Suppressor macrophage treated with lipopolysaccharide for 4 hours (primary cell): ENCODE data around the gene PLPP4.

Experiments
- DNase-seq: peaks from one replicate; pipeline ENCODE4 v3.0.0-alpha.2; 2020

PLPP4 gene

DNA sequence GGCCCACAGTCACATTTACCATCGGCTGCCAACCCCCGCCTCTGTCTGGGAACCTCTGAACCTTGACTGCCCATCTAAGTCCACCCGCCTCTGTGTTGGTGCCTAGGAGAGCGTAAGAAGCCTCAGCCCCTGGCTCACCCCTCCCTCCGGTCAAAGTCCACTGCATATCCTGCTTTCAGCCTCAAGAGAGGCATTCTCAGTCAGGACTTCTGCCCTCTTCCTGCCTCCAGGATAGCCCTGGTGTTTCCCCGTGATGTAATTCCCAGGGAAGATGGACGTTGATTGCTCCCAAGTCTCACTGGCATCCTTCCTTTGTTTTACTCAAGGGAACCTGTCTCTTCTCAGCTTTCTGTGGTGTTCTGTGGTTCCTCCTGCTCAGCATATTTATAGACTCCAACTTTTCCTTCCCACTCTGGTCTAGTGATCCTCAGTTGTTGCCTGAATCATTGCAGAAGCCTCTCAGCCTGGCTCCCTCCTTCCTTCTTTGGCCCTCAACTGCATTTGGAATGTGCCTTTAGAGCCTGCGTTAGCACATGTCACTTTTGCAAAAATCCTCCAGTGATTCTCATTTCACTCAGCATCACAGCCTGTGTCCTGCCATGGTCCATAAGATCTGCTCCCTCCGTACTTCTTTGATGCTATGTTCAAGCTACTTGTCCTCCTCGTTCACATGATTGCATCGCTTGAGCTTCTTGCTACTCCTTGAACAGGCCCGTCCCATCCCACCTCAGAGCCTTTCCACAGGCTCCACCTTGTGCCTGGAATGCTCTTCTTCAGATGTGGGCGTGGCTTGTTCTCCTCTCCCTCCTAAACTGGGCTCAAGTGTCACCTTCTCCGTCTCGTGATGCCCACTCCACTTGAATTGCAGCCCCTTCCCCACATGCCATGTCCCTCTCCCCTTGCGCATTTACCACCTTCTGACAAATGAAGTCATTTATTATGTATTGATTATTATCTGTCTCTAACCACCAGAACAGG, 124.2 kb downstream of the PLPP4 start:
- no peak for DNase-seq

DNA sequence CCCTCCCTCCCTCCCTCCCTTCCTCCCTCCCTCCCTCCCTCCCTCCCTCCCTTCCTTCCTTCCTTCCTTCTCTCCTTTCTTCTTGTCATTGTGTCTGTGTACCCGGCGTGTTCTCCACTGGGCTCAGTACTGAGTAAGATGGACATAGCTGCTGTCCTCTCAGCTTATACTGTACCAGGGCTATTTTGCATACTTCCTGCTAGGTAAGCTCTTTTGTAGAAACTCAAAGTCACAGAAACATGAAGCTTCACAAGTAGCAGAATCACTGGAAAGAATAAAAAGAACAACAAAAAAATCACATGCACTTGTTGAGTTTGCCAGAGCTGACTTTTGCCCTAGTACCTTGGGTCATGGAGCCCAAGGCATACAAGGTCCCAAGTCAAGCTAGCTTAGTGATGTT, 125.7 kb downstream of the PLPP4 start:
- no peak for DNase-seq

DNA sequence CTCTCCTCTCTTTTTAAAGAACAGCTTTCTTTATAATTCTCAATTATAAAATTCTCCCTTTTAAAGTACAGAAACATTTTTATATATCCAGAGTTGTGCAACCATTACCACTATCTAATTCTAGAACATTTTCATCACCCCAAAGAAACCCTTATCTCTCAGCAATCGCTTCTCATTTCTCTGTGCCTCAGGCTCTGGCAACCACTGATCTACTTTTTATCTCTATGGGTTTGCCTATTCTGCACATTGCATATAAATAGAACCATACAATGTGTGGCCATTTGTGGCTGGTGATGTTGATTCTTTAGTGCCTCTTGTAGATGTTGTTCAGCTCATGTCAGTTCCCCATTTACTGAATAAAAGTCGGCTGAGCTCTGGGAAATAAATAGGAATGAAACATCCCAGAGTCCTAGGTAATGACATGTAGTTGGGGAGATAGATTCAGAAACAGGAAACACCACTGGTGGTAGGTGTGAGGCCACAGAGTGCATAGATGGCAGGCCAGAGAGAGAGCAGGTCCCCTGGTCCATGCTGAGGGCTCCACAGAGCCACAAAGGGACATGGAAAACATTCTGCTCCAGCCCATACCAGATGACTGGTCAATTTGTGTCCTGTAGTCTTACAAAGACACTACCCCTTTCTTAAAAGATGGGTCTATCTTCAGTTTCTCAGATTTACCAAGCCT, 126.5 kb downstream of the PLPP4 start:
- no peak for DNase-seq

DNA sequence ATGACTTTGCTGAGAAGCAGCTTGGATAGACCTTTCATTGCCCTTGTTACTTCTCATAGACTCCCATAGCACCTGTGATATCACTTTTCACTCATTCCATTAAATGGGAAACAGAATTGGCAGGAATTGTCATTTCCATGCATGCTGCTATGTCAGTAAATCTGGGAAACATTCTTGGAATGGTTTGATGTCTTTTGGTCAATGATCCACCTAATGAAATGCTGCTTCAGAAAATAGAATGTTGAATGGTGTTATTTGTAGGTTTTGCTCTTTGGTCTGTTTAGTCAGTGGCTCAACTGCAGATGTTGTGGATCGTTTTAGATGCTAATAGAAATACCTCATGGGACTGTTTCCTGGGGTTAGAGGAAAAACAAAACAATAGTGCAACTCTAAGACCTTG, 127.8 kb downstream of the PLPP4 start:
- DNase-seq, result no peak

DNA sequence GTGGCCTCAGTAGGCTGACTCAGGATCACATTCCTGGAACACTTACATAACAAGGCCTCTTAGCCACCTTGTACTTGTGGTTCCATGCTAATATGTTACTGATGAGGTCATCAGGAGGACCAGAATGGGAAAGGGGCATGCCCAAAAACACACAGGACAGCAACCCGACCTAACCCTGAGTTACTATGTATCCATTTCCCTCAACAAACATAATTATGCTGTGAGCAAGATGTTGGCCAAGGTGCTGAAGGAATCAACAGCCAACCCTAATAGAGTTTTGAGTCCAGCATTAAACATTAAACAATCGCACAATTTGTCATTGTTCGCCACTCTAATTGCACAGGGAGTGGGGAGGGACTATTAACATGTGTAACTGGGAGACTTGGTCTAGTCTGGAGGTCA, 129.4 kb downstream of the PLPP4 start:
- DNase-seq, result no peak

DNA sequence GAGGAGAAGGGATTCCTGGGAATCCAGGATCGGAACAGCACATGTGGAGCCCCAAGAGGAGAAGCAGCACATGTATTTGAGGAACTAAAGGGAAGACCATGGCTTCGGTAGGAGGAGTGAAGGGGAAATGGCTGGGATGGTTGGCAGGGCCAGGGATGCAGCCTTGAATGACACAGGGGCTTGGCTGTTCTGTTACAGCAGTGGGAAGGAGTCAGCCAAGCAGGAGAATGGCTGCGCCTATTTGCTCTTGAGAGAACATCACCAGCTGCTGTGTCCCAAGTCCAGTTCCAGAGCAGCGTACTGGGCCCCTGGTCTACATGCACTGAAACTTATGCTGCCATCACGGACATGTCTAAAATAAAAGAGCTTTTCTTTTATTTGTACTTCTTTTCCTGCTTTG, 130.0 kb downstream of the PLPP4 start:
- no peak for DNase-seq

DNA sequence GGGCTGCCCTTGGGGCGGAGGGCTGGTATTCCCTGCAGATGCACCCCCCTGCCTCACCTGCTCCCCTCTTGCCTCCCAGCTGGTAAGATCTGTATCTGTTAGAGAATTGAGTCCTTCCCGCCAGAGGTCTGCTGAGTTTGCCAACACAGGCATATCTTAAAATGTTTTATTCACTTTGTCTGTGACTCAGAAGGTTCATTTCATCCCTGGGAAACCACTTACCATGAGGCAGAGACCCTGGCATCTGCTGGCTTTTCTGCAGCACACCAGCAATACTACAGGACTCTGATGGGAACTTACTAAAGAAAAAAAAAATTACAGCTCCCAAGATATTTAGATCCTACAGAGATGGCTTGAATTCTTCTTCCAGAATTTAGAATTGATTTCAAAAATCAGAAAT, 131.3 kb downstream of the PLPP4 start:
- no peak for DNase-seq

DNA sequence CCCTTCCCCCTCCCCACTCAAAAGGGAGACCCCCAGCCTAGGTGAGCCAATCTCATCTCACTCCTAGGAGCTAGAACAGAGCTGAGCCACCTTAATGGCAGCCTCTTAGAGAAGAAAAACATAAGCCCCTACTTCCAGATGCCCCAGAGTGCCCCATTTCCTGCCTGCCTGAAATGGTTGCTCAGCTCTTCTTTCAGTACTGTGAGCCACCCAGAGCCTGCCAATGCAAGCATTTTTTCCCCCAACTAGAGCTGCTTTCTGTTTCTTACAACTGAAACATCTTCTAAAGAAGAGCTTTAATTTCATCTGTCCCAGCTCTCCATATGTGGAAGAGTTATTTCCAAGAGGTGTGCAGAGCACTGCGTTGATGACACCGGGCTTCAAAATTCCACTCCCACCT, 136.7 kb downstream of the PLPP4 start:
- DNase-seq, result no peak

DNA sequence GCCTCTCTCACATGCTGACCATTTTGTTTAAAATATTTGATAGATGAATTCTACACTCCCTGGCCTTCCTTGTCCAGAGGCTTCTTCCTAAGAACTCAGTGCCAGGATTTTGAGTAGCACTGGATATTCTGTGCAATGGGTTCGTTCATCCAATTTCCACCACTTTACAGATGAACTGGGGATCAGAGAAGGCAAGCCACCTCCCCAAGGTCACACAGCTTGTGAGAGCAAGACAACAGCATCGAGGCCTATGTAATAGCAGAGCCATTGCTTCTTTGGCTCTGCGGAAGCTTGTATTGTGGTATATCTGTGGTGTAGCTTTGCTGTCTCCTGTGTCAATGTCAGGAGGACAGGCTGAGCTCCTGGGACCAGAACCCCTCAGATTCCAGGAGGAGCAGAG, 140.9 kb downstream of the PLPP4 start:
- DNase-seq, result no peak

DNA sequence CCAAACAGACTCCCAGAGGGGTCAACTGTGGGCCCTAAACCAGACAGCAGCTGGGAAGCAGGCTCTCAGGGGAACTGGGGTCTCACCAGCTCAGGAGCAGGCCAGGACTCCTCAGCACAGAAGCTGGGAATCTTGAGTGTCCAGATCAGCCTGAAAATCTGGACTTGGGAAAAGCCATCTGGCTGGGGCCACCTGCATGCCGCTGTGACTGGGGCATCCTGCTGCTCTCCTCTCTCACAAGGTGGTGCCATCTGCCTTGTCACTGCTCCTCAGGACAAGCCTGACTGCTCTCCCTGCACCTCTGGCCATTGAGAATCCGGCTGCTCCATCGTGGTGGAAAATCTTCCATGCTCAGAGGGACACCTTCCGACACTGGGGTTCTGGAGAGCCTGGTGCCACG, 141.4 kb downstream of the PLPP4 start:
- no peak for DNase-seq

DNA sequence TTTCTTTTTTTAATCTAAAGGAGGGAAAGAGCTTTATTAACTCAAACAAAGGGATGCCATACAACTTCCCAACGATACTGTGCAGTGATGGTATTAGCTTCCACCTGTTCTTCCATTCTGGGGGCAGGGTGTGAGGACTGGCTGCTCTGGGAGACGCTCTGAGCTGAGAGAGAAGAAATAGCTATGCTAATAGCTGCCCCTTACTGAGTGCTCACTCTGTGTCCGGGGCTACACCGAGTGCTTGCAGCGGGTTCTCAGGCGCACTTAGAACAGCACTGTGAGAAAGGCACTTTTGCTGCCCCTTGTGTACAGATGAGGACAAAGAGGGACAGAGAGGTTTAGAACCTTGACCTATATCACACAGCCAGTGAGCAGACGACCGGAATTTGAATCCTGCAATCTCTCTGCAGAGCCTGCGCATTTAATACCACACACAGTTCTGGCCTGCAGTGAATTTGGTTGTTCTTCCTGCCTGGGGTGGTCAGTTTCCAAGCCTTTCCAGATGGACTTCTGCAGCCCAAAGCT, 142.2 kb downstream of the PLPP4 start:
- no peak for DNase-seq

DNA sequence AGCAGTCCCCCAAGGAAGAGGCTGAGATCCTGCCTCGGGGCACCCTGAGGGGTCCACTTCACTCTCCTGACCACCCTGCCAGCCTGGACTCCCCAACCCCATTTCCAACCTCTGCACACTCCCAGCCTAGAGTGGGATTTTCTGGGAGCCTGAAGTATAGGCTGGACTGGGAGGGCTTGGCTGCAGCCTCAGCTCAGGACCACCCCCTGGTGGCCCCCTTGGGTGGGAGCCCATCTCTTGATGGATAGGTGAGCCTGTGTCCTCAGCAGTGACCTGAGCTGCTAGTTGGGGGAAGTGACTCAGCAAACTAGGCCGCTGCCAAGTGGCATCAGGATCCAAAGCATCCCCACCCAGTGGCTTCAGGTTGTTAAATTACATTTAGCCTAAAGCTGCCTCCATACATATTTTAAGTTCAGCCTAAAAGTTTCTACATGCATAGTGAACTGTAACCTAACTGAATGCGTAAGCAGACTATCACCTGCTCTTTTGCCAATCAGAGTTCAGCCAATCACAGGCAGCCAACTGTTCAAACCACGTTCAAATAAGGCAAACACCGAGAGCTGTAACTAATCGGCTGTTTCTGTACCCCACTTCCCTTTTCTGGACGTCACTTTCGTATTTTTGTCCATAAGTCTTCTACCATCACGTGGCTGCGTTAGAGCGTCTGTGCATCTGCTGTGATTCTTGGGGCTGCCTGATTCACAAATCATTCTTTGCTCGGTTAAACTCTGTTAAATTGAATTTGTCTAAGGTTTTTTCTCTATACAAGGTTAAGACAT, 144.0 kb downstream of the PLPP4 start:
- peak; percentile 51 for DNase-seq

DNA sequence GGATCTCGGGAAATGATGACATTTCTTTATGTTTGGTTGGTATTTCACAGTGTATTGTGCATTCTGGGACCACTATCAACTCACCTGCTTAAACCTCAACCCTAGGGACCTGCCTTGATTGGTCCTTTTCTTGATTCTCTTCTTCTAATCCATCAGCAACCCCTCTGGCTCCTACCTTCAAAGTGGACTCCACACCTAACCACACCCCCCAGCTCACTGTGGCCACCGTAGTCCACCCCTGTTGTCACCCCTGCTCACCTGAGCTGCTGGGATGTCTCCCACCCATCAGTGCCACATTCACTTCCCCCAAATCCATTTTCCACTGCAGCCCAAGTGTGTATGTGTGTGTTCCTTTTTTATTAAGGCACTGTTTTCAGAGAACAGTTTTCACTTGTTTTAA, 145.0 kb downstream of the PLPP4 start:
- DNase-seq, result no peak

DNA sequence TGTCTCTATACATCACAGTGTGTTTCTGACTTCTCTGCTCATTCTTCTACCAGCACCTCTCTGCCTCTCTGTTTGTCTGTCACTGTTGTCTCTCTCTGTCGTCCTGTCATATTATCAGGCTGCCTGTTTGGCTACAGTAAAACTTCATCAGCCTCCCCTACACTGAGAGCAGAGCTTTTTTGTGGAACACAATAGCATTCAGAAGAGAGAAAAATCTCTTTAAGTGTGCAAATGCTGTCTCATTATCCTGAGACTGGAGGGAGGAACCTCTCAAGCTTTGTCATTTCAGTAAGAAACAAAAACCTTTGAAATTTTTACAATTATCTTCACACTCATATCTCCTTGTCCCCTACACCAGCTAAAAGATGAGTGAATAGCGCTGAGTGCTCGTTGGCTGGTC, 148.4 kb downstream of the PLPP4 start:
- DNase-seq, result no peak

DNA sequence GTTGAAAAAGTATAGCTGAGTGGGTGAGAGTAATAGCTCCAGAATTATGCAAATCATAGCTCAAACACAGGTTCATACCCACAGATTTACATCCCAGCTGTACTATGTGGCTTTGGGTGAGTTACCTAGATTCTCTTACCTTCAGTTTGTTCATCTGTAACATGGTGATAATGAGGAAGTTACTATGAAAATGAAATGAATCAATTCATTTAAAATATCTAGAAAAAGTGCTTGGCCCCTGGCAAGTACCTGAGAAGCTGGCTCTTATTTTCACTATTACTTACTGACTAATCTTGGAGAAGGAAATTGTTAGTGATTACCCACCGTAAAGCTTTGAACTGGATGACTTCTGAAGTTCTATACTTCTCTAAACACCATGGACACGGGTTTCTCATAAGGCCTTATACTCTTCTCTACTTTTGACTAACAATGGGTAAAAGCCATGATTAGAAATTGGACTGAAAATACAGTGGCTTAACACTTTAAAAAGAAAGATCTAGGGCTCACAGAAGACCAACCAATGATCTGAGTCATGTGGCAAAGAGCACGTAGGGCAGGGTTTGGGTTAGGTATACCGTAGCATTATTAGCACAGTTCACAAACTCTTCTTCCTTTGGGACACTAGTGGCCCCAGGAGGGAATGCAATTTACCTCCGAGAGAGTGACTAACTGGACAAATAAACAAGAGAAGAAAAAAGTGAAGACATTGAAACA, 149.2 kb downstream of the PLPP4 start:
- DNase-seq, result no peak

DNA sequence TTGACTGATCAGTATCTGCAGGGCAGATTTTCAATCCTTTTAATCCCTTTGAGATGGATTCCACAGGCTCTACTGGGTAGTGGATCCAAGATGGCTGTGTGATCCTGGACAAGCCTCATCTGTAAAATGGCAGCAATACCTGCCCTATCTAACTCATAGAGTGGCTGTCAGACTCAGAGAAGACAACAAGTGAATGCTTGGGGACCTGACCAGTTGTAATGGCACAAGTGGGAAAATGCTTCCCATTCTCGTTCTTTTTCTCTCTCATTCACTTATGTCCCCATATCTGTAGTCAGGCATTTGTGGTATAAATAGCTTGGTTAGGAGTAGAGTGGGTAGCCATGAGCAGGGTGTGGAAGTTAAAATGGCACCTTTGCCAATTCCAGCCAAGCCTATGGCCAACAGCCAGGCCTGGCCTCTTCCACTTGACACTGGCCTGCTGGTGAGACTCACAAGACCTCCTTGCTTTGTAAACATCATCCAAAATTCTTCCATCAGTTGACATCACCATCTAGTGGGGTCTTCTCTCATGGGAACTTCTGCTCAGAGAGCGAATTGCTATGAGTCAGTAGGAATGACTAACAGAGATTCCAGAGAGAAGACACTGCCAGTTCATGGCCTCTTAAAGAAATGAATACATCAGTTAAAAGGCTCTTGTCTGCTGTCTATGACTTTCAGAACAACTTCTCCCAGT, 150.1 kb downstream of the PLPP4 start:
- DNase-seq, result peak; percentile 33

DNA sequence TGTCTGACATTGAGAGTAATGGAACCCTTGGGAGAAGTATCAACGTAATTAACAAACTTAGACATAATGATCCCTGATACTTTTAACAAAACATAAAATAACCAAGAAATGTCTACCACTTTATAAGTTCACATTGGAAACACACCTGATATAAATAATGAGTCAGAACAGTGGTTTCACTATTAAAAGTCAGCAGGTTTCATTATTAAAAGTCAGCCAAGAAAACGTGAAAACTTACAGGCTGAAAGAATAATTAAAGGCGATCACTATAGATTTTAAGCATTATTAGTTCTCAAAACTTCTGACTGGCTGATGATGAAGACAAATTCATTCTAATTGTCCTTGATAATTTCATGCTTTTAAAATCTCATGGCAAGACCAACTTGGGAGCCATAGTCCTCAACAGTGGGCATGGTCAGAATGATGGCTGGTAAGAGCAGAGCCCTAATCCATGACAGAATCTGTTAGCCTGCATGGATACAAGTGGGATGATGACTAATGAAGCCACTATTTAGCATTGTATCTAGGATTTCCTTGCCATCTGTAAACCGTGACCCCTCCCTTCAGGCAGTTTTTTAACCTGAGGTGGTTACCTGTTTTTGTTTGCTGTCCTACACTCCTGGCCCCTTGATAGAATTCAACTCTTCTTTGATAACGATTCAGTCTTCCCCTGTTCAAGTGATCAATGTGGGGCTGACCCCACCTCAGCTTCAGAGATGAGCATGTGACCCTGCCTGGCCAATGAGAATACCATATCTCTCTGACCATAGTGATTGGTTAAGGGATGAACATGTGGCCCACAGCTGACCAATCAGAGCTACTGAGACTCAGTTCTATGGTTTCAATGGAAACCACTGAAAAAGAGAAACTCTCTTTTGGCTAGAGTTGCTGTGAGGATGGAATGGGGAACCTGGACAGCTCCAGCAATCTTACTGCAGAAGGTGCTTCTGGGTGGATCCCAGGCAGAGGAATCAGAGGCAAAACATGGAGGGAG, 151.0 kb downstream of the PLPP4 start:
- DNase-seq, result no peak

DNA sequence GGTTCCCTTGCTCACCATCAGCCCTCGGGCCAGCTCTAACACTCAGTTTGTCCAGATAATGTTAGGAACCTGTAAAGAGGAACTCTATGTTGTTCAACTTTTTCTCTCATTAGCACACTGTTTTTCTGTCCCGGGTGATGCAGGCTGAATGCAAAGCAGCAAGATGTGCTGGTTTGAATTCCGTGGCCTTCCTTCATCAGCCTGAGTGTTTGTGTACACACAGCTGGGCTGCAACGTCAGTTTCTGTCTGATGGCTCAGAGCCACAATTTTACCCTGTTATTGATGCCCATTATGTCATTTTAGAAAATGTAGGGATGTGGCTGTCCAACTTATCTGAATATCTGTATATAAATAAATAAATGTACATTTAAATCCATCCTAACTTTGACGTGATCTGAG, 152.0 kb downstream of the PLPP4 start:
- no peak for DNase-seq

DNA sequence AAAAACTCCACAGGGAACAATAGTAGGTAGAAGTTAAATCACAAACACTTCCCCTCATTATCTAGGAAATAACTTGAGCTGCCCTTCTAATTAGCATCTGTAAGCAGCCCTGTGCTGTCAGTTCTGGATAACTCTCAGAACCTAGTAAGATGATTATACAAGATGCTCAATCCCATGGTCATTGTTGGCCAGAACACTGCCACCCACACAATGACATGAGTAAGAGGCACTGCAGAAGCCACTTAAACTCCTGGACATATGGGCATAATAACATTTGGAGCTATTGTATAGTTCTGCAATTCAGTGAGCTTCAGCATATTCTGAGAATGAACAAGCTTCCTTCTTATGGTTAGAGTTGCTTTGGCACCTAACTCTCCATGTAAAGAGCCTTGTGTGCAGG, 153.8 kb downstream of the PLPP4 start:
- DNase-seq, result peak; percentile 46

DNA sequence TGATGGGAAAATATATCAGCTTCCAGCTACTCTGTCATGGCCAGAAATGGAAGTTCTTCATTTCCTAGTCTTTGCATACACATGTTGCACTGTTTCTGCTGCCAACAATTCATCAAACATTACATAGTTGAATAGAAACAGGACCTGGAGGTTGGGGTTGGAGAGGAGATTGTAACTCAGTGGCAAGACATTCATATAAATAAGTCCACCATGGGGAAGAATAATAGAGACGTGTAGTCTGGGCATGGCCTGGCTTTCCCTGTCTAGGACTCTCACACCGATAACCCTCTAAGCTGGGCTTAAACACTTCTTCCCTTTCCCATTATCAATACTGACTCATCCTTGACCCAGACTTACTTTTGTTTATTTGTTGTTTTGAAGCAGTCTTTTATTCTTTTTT, 155.7 kb downstream of the PLPP4 start:
- DNase-seq, result no peak

DNA sequence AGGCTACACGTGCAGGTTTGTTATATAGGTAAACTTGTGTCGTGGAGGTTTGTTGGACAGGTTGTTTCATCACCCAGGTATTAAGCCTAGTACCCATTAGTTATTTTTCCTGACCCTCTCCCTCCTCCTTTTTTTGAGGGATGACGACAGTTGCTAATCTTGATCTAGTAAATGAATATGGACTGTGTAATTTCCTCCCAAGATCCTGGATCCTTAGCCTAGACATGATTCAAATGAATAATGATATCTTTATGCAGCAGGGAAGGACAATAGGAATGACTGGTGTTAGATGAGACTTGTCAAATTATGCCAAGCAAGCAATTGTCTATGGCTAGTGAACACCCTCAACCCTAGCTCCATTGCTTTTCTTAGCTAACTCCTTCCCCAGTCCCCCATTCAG, 156.2 kb downstream of the PLPP4 start:
- DNase-seq, result no peak
